H1 (cell line): ENCODE measurements around the gene TDP1. TPM values are rescaled to one million over a fixed set of nuclear protein-coding genes. Genes with fewer than 3 reads are reported as not detected.
A peak's percentile ranks its signal among the peaks of the same experiment; 100 is the strongest.

Source experiments
- CTCF ChIA-PET: fragments of 300-600 bp; sonication (Branson Sonifier 250); formaldehyde crosslinking; loops from one replicate; lab custom pipeline; 2021; ENCODE audit not compliant: partially characterized antibody; lab: Charles Lee
- POLR2A ChIA-PET: fragments of 300-600 bp; sonication (Branson Sonifier 250); formaldehyde crosslinking; loops from one replicate; lab custom pipeline; 2021; ENCODE audit warnings: inconsistent platforms; ENCODE audit not compliant: partially characterized antibody; lab: Charles Lee
- DNase-seq, 2 experiments: peaks; one replicate each; pipeline versions ENCODE4 v3.0.0 to v3.0.0-alpha.2; 2010 to 2022; ENCODE audit warnings: low spot score in 2 of 2, low read depth in 1 of 2, mixed read lengths in 1 of 2
- FAIRE-seq: peaks from 2 replicates; lab custom pipeline; 2011; peaks lifted over from hg19 to GRCh38; lab: Jason Lieb, UNC
- H2AFZ ChIP-seq: 2 replicates; pipeline ENCODE4 v1.8.1; 2012; ENCODE audit warnings: low read length, inconsistent platforms
- H2AK5ac ChIP-seq: 2 replicates; pipeline ENCODE4 v1.6.1; 2013; ENCODE audit warnings: low read depth, low read length
- H2BK120ac ChIP-seq: replicated peaks from 2 replicates; pipeline ENCODE3; 2013; ENCODE audit warnings: low read depth, low read length, inconsistent platforms
- H2BK12ac ChIP-seq: 2 replicates; pipeline ENCODE4 v1.6.1; 2013; ENCODE audit warnings: low read depth, low read length
- H2BK15ac ChIP-seq: 2 replicates; pipeline ENCODE4 v1.6.1; 2013; ENCODE audit warnings: low read length
- H2BK20ac ChIP-seq: 2 replicates; pipeline ENCODE4 v1.6.1; 2013; ENCODE audit warnings: low read length
- H2BK5ac ChIP-seq: 2 replicates; pipeline ENCODE4 v1.6.1; 2013; ENCODE audit warnings: low read depth, low read length
- H3K14ac ChIP-seq: 2 replicates; pipeline ENCODE4 v1.6.1; 2013; ENCODE audit warnings: inconsistent platforms; ENCODE audit not compliant: insufficient read length
- H3K18ac ChIP-seq: 2 replicates; pipeline ENCODE4 v1.6.1; 2013; ENCODE audit warnings: low read length; ENCODE audit errors: extremely low read depth
- H3K23ac ChIP-seq: 2 replicates; pipeline ENCODE4 v1.6.1; 2013; ENCODE audit warnings: inconsistent platforms; ENCODE audit not compliant: insufficient read length
- H3K23me2 ChIP-seq: 2 replicates; pipeline ENCODE4 v1.6.1; 2013; ENCODE audit warnings: low read depth, low read length
- H3K27ac ChIP-seq: 2 replicates; pipeline ENCODE4 v1.6.1; 2011; ENCODE audit warnings: low read depth, low read length, inconsistent platforms
- H3K27me3 ChIP-seq, 4 experiments: replicated peaks in 1 of 4; 1 replicate in 1 of 4; 2 replicates in 3 of 4; pipeline versions ENCODE4 v1.6.1 to v1.8.1; 2011 to 2013; ENCODE audit warnings: low read length in 3 of 4, mild to moderate bottlenecking in 3 of 4, inconsistent platforms in 2 of 4, mixed read lengths in 2 of 4, moderate library complexity in 1 of 4; ENCODE audit not compliant: control insufficient read depth in 3 of 4, insufficient read depth in 3 of 4; ENCODE audit errors: extremely low read depth in 1 of 4
- H3K36me3 ChIP-seq, 4 experiments: 2 replicates each; pipeline versions ENCODE4 v1.6.1 to v1.8.1; 2011 to 2013; ENCODE audit warnings: mild to moderate bottlenecking in 4 of 4, low read length in 3 of 4, moderate library complexity in 2 of 4, control low read depth in 1 of 4, inconsistent platforms in 1 of 4; ENCODE audit not compliant: insufficient read depth in 4 of 4, control insufficient read depth in 2 of 4
- H3K4ac ChIP-seq: replicated peaks from 2 replicates; pipeline ENCODE3; 2013; ENCODE audit warnings: low read length, low read depth, mixed read lengths, inconsistent platforms; ENCODE audit not compliant: insufficient read length
- H3K4me1 ChIP-seq, 4 experiments: replicated peaks in 1 of 4; 1 replicate in 1 of 4; 2 replicates in 3 of 4; pipeline versions ENCODE4 v1.6.1 to v1.8.1; 2011 to 2013; ENCODE audit warnings: low read length in 3 of 4, inconsistent platforms in 2 of 4, mixed read lengths in 1 of 4; ENCODE audit not compliant: insufficient read depth in 4 of 4, control insufficient read depth in 3 of 4
- H3K4me2 ChIP-seq, 2 experiments: 2 replicates each; pipeline versions ENCODE4 v1.6.1 to v1.8.1; 2011 to 2013; ENCODE audit warnings: low read depth in 2 of 2, low read length in 2 of 2, control low read depth in 1 of 2, inconsistent platforms in 1 of 2, mild to moderate bottlenecking in 1 of 2; ENCODE audit not compliant: insufficient read depth in 1 of 2
- H3K4me3 ChIP-seq, 4 experiments: fragments of 200-600, 300-600 bp in 1 of 4; sonication (generic), shearing (Covaris generic), sonication (Bioruptor Twin) in 1 of 4; 2 replicates each; pipeline versions ENCODE4 v1.5.1 to v1.8.1; 2011 to 2016; ENCODE audit warnings: low read length in 4 of 4, low read depth in 3 of 4, control low read depth in 2 of 4, inconsistent platforms in 2 of 4, mild to moderate bottlenecking in 2 of 4, mixed read lengths in 1 of 4, moderate library complexity in 1 of 4; ENCODE audit not compliant: insufficient read depth in 2 of 4; ENCODE audit errors: extremely low read depth in 1 of 4
- H3K56ac ChIP-seq: replicated peaks from 2 replicates; pipeline ENCODE3; 2013; ENCODE audit warnings: low read depth, mild to moderate bottlenecking, mixed read lengths, low read length, inconsistent platforms; ENCODE audit not compliant: insufficient read length
- H3K79me1 ChIP-seq: 2 replicates; pipeline ENCODE4 v1.6.1; 2013; ENCODE audit warnings: low read depth, low read length, control low read depth
- H3K79me2 ChIP-seq, 2 experiments: 2 replicates each; pipeline versions ENCODE4 v1.6.1 to v1.8.1; 2012 to 2013; ENCODE audit warnings: low read length in 2 of 2, mild to moderate bottlenecking in 2 of 2, inconsistent platforms in 1 of 2; ENCODE audit not compliant: insufficient read depth in 2 of 2, control insufficient read depth in 1 of 2
- H3K9ac ChIP-seq, 4 experiments: replicated peaks in 1 of 4; 1 replicate in 1 of 4; 2 replicates in 3 of 4; pipeline versions ENCODE4 v1.6.1 to v1.8.1; 2011 to 2013; ENCODE audit warnings: low read depth in 3 of 4, low read length in 3 of 4, control low read depth in 2 of 4, mild to moderate bottlenecking in 2 of 4, moderate library complexity in 2 of 4, inconsistent platforms in 1 of 4; ENCODE audit errors: extremely low read depth in 1 of 4
- H3K9me3 ChIP-seq, 2 experiments: 2 replicates each; pipeline versions ENCODE4 v1.6.1 to v1.8.1; 2012 to 2013; ENCODE audit warnings: mild to moderate bottlenecking in 2 of 2, moderate library complexity in 2 of 2, control low read depth in 1 of 2, inconsistent platforms in 1 of 2, low read depth in 1 of 2, low read length in 1 of 2, mixed read lengths in 1 of 2; ENCODE audit not compliant: insufficient read depth in 2 of 2
- H4K20me1 ChIP-seq, 2 experiments: replicated peaks in 1 of 2; 2 replicates each; pipeline versions ENCODE3 to v1.8.1; 2011 to 2013; ENCODE audit warnings: inconsistent platforms in 2 of 2, low read length in 2 of 2, mild to moderate bottlenecking in 1 of 2; ENCODE audit not compliant: insufficient read depth in 2 of 2, control insufficient read depth in 1 of 2
- H4K5ac ChIP-seq: 2 replicates; pipeline ENCODE4 v1.6.1; 2013; ENCODE audit warnings: low read length, low read depth, mixed read lengths, inconsistent platforms; ENCODE audit not compliant: insufficient read length
- H4K8ac ChIP-seq: 2 replicates; pipeline ENCODE4 v1.8.0; 2013; ENCODE audit warnings: mild to moderate bottlenecking, moderate library complexity, low read length, inconsistent platforms; ENCODE audit not compliant: insufficient read depth; ENCODE audit errors: extremely low read depth
- H4K91ac ChIP-seq: replicated peaks from 2 replicates; pipeline ENCODE3; 2013; ENCODE audit warnings: low read length, mixed read lengths, inconsistent platforms; ENCODE audit not compliant: insufficient read length
- CBX8 ChIP-seq: fragments of 300-800, 300-1000 bp; sonication (generic); IDR thresholded peaks from 2 replicates; pipeline ENCODE4 v1.7.1; 2016; ENCODE audit warnings: low read depth, low read length, borderline replicate concordance
- CHD2 ChIP-seq: IDR thresholded peaks from 2 replicates; pipeline ENCODE4 v1.6.1; 2012; ENCODE audit warnings: low read length, improper control_type of control experiment
- EGR1 ChIP-seq: IDR thresholded peaks from 2 replicates; pipeline ENCODE4 v1.6.1; 2011; ENCODE audit warnings: low read depth, low read length, borderline replicate concordance
- JUND ChIP-seq: IDR thresholded peaks from 2 replicates; pipeline ENCODE4 v1.6.1; 2011; ENCODE audit warnings: mild to moderate bottlenecking, improper control_type of control experiment, low read length
- WGBS, 2 experiments: shearing (Covaris generic) in 1 of 2; methylation state at CpG; one replicate each; pipeline versions ENCODE4 v1.1.6 to v1.1.7; 2013 to 2015; ENCODE audit warnings: low lambda C conversion rate in 2 of 2, mixed read lengths in 2 of 2, inconsistent platforms in 1 of 2, low coverage in 1 of 2, missing lambda C conversion rate in 1 of 2; ENCODE audit not compliant: insufficient replicate concordance in 2 of 2, insufficient coverage in 1 of 2, insufficient read length in 1 of 2; ENCODE audit errors: extremely low coverage in 1 of 2, missing lambda C conversion rate in 1 of 2; 5-methylcytosine and 5-hydroxymethylcytosine counted together
- polyA plus RNA-seq, 7 experiments: library from polyadenylated mRNA; depleted of rRNA in 3 of 7; stranded (reverse) in 5 of 7; unstranded in 2 of 7; fragments of >200 nt in 5 of 7; fragments of 200-250 nt in 2 of 7; gene quantifications; 1 replicate in 5 of 7; 2 replicates in 1 of 7; 4 replicates in 1 of 7; pipeline versions ENCODE4 v1.2.1 to v1.2.3, GENCODE V29; 2011 to 2013; ENCODE audit warnings: missing spikeins in 2 of 7, mixed read lengths in 2 of 7
- total RNA-seq: library from RNA; stranded (reverse); fragmentation: NEBNext Ultra II Directional; extraction: Animal tissue kit (Norgen Biotek cat#: 25700); gene quantifications from 2 replicates; pipeline ENCODE4 v1.2.1, GENCODE V29; 2021

TDP1 gene
- total and polyA plus RNA-seq, 2 of the 8 experiments (the other 6 are each of a cell fraction or from before 2014, with no cell fraction given) = 32.2 to 69.9 TPM

GRCh38 chr14:89909586-89909985 lies 46.1 kb upstream of the TDP1 start:
- Histone ChIP-seq H3K18ac (no peak overlapping the region; the same call in 1 of the 2 replicates), H3K4ac (no peak overlapping the region), H4K91ac (no peak overlapping the region), H4K20me1 (no peaks in the 10 kb centered on the region), H3K9me3 (no peaks in the 10 kb centered on the region), H3K36me3 (no peaks in the 10 kb centered on the region), H3K4me2 (no peak overlapping the region), H4K8ac (no peak overlapping the region), H3K56ac (no peak overlapping the region), H2AFZ (no peak overlapping the region), H2BK12ac (peak overlapping the region; percentile 83; the same call in 1 of the 2 replicates), H3K27me3 (no peaks in the 10 kb centered on the region; a peak in 1 of 7 replicates), H3K79me2 (no peaks in the 10 kb centered on the region), H3K4me1 (peaks cover 6 to 12% (median 8%) of the 10 kb centered on the region in 4 experiments; a peak in 6 of 7 replicates), H3K4me3 (no peak overlapping the region), H3K79me1 (no peaks in the 10 kb centered on the region), H4K5ac (no peak overlapping the region), H3K9ac (no peak overlapping the region), H2BK20ac (no peak overlapping the region; the same call in 1 of the 2 replicates), H3K23ac (no peak overlapping the region), H2AK5ac (no peak overlapping the region), H3K14ac (no peak overlapping the region), H2BK15ac (no peak overlapping the region; the same call in 1 of the 2 replicates), H3K23me2 (no peaks in the 10 kb centered on the region; the same call in 1 of the 2 replicates), H2BK120ac (no peak overlapping the region), H3K27ac (no peak overlapping the region), H2BK5ac (no peak overlapping the region)
- DNase-seq (no peak), FAIRE-seq (no peak)
- ChIA-PET POLR2A (interaction anchor here (1.0 kb wide), 1 partner anchor 23 kb away, joined by 3 read pairs; no protein-coding TSS in a partner anchor), CTCF (interaction anchor here (0.6 to 2.1 kb wide), 5 partner anchors 12 to 882 kb away, joined by 3 to 5 read pairs (median 3); no protein-coding TSS in a partner anchor)
- 88% methylated on average over 9 of the region's 9 CpGs; no CpG with 5 or more reads in 1 of the 2 experiments for WGBS, 2 experiments
- no peak for TF ChIP-seq JUND
- no peak for TF ChIP-seq EGR1
- TF ChIP-seq CHD2 = no peak
- TF ChIP-seq CBX8 = no peak
